ENCODE data around the gene FOXL3.

- TF ChIP-seq CTCF (IDR thresholded peaks at IDR 0.05) (no peak), POLR2A (IDR thresholded peaks at IDR 0.05) (no peak)
Measured at GRCh38 chr7:318476-318875, 28.5 kb downstream of the FOXL3 start.

All from uterus (tissue), 2 donors.